Stimulated activated CD4-positive, alpha-beta T cell treated with anti-CD3 and anti-CD28 coated beads, Interleukin-1b, Interleukin-23, amount 100 ng/mL, for 4 hours (primary cell): ENCODE data around the gene SYNGR1.
"Not testable (repeated sequence)": the region's sequence is repeated elsewhere in the genome, so short reads cannot be mapped to it uniquely, and the experiment has no call there.

ENCODE experiments used
- DNase-seq, 2 donors: peaks; one replicate each; pipeline ENCODE4 v3.0.0-alpha.2; 2020; ENCODE audit warnings: low read depth in 2 of 2

SYNGR1 gene

DNA sequence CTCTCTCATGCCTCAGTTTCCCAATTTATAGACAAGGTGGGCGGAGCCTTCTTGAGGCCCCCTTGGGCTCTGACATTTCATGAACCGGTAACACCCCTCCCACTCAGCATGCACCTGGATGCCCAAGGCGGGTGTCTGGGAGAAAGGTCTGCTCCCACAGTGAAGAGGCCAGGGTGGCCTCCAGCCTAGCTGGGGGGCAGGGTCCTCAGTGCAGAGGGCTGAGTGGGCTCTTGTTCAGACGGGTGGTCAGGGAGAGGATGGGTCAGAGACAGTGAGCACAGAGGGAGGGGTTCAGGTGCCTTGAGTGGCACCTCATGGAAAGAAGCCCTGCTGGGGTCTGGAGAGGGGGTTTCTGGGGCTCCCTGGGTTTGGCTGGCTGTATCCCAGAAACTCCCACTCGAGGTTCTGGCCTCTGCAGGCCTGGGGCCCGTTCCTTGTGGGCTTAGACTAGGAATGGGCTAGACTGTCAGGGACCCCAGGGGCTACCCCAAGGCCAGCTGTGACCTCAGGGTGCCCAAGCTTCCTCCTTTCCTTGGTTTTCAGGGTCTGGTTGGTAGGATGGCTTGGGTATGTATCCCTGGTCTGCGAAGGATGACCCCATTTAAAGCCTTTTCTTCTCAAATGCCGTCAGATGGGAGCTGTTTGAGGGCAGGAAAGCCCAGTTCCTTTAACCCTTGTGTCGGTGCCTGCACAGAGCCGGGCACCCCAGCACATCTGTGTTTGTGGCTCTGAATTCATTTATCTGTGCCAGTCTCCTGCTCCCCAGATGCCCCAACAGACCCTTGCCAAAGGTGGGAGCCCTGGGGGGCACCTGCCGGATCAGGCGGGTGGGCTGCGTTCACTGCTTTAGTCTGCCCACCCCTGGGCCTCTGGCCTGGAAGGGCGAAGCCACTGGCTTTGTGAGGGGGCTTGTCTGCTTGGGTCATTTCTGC lies 1.2 kb downstream of the SYNGR1 start:
- no peak for DNase-seq

DNA sequence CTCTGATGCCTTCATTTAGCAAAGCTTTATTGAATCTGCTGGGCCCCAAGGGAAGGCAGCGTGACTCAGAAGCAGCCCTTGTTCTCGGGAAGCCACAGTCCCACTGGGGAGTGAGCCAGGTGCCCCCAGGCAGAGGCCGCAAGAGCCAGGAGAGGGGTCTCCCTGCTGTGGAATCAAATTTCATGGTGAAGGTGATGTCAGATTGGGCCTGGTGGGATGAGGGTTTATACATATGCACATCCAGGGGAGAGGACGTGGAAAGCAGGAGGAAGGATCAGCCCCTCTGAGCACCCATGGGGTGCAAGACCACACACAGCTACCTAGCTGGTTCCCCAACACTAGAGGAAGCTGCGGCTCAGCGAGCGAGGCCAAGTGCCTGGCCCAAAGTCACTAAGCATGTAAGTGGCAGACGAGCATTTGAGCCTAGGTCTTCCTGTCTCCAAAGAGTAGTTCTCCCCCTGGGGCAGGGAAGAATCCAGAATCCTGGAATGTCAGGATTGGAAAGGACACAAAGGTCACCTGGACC lies 2.0 kb downstream of the SYNGR1 start:
- DNase-seq, result no peak

DNA sequence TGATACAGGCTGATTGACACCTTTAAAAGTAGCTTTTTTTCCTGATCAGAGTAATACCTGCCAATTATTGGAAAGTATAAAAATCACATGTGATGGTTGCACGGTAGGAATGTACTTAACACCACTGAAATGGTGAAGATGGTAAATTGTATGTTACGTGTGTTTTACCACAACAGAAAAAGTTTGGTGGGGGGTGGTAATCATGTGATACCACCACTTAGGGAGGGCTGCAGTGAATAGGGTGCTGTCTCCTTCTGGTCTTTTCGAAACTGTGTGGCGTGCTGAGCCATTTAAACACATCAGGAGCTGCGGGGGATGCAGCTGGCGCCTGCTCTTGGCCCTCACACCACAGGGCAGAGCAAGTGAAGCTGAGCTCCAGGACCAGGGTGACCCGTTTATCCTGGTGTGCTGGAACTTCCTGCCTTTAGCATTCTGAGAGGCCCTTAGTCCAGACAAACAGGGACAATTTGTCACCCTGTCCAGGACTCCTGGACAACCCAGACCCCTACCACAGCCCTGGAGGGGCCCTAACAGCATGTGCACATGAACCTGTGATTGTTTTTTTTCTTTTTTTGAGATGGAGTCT lies 2.6 kb downstream of the SYNGR1 start:
- no peak for DNase-seq

DNA sequence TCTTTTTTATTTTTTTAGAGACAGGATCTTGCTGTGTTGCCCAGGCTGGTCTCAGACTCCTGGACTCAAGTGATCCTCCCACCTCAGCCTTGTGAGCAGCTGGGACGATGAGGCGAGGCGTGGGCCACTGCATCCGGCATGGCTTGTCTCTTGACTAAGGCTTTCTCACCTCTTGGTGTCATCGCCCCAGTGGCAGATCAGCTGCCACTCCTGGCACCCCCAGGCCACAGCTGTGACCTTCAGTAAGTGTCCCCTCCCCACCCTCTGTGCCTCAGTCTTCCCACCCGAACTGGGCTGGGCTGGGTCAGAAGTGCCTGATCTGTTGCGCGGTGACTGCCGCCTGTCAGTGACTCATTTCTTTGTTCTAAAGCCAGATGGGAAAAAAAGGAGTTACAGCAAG lies 3.6 kb downstream of the SYNGR1 start:
- DNase-seq, result no peak

DNA sequence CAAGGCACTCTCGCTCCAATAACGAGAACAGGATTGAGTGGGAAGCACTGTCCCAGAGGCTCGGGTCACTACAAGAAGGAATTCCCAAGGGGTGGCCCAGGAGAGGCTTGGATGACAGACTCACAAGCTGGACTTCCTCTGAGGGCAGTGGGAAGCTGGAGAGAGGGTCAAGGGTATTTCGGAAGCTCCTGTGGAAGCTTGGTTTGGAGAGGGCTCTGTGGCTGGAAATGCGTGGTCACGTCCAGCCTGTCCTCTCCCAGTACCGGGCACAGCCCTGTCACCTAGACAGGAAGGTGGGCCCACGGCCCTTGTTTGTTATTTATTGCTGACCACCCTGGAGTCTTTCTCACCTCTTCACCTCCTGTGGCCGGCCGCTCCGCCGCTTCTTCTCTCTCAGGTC lies 5.3 kb downstream of the SYNGR1 start:
- DNase-seq, result no peak

DNA sequence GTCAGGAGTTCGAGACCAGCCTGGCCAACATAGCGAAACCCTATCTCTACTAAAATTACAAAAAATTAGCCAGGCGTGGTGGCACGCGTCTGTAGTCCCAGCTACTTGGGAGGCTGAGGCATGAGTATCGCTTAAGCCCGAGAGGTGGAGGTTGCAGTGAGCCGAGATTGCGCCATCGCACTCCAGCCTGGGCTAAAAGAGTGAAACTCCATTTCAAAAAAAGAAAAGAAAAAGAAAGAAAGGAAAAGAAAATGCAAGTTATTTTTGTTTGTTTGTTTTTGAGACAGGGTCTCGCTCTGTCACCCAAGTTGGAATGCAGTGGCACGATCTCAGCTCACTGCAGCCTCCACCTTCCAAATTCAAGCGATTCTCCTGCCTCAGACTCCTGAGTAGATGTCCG lies 6.0 kb downstream of the SYNGR1 start:
- DNase-seq, result not testable (repeated sequence)

DNA sequence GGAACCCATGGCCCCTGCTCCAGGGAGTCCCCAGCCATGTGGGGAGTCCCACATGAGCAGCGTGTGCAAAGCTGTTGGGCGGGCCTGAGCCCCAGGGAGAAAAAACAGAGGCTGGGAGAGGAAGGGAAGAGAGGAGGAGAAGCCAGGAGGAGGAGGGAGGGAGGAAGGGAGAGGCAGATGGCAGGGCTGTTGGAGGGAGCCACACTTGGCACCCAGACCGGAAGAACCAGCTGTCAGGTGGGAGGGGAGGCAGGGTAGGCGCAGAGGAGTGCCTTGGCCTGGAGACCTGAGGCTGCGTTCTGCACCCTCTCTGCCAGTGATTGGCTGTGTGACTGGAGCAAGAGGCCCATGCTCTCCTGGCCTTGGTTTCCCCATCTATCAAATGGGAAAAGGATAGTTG lies 6.7 kb downstream of the SYNGR1 start:
- no peak for DNase-seq

DNA sequence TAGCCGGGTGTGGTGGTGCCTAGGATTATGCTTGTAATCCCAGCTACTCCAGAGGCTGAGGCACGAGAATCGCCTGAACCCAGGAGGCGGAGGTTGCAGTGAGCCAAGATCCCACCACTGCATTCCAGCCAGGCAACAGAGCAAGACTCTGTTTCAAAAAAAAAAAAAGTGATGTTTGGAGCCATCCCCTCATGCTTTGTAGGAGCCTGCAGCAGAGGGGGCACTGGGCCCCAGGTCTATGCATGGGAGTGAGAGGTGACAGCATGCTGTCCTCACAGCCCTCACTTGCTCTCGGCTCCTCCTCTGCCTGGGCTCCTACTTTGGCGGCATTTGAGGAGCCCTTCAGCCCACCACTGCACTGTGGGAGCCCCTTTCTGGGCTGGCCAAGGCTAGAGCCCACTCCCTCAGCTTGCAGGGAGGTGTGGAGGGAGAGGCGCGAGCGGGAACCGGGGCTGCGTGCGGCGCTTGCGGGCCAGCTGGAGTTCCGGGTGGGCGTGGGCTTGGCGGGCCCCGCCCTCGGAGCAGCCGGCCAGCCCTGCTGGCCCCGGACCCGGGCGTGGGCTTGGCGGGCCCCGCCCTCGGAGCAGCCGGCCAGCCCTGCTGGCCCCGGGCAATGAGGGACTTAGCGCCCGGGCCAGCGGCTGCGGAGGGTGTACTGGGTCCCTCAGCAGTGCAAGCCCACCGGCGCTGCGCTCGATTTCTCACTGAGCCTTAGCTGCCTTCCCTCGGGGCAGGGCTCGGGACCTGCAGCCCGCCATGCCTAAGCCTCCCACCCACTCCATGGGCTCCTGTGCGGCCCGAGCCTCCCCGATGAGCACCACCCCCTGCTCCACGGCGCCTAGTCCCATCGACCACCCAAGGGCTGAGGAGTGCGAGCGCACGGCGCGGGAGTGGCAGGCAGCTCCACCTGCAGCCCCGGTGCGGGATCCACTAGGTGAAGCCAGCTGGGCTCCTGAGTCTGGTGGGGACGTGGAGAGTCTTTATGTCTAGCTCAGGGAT lies 7.6 kb downstream of the SYNGR1 start:
- not testable (repeated sequence) for DNase-seq

DNA sequence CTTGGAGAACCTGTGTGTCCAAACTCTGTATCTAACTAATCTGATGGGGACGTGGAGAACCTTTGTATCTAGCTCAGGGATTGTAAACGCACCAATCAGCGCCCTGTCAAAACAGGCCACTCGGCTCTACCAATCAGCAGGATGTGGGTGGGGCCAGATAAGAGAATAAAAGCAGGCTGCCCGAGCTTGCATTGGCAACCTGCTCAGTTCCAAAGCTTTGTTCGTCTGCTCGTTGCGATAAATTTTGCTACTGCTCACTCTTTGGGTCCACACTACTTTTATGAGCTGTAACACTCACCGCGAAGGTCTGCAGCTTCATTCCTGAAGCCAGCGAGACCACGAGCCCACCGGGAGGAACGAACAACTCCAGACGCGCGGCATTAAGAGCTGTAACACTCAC lies 8.4 kb downstream of the SYNGR1 start:
- DNase-seq, result not testable (repeated sequence)

DNA sequence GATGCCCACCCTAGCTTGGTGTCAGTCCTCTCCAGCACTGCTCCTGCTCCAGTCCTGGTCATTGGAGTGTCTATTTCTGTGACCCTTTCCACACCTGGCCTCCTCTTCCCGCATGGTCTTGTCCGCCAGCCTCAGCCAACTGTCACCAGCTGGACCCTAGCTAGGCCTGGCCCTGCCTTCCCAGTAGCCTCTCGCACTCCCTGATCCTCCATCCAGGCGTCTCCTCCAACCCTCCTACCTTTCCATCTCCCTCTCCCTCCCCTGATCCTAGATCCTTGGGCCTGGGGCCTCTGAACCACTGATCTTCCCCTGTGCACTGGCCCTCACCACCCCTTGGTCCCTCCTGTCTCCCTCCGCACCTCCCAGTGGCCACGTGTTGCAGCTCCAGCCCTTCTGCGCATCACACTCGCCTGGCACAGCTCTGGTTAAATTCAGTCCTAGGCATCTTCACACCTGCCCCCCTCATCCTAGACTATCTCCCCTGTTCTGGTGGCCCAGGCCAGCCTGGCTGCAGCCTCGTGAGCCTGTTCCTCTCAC lies 9.9 kb downstream of the SYNGR1 start:
- DNase-seq, result no peak

DNA sequence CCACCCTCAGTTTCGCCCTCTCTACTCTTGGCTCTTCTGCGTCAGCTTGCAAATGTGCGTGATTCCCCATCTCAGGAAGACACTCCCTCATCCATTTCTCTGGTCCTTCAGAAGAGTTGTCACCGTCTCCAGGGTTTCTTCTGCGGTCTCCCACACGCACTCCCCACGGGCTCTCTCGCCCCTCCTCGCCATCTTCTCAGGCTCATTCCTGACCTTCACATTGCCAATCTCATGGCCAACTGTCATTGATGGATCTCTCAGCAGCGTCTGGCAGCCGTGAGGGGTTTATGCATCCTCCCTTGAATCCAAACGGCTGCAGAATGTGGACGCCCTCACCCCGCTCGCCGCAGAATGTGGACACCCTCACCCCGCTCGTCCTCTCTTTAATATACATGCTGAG lies 10.5 kb downstream of the SYNGR1 start:
- DNase-seq, result no peak

DNA sequence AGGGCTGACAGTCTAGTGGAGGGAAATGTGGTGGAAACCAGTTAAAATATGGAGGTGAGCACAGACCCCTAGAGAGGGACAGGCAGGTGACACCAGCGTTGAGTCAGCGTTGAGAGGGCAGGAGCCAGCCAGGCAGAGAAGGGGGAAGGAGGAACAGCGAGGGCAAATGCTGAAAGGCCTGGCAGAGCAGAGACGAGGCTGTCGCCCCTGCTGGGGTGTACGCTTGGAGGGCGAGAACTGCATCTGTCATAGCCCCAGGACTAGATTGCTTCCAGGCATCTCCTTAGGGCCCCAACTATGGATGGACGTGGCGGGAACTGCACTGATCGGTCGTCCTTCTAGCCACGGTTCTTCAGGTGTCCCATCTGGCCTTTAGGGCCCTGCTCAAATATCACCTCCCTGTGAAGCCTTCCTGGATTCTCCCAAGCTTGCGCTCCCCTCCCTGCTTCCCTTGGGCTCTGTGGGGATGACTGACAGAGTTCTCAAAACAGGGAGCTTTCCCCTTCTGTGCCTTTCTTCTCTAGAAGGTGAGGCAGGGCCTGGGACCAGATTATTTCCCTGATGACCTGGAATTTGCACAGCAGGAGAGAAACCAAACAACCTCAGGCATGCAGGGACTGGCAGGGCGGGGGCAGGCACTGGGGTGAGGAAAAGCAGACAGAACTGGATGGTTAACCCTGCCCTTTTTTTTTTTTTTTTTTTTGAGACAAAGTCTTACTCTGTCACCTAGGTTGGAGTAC lies 11.1 kb downstream of the SYNGR1 start:
- DNase-seq, result no peak

DNA sequence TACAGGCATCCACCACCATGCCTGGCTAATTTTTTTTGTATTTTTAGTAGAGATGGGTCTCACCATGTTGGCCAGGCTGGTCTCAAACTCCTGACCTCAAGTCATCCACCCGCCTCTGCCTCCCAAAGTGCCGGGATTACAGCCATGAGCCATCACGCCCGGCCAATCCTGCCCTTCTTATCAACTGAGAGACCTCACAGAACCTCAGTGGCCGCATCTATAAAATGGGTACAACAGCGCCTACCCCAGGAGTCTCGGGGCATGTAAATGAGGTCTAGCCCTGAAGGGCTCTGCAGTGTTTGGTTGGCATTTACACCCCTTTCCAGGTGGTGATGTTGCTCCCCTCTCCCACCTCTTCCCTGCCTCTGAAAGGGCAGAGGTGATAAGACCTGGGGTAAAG lies 11.7 kb downstream of the SYNGR1 start:
- no peak for DNase-seq

DNA sequence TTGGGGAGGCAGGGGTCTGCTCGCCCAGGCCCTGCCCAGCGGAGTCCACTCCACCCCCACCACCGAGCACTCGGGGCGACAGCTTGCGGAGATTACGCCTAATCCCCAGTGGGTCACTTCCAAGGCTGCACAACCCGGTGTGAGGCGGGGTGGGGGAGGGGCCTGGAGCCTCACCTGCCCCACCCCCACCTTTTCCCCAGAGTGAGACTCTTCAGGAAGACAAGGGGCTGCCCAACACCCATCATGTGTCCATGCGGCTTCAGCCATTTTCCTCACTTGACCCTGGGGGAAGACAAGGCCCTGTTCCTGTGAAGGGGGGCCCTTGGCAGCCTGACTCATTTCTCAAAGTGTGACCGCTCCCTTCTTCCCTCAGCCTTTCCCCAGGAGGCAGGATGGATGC lies 12.5 kb downstream of the SYNGR1 start:
- no peak for DNase-seq

DNA sequence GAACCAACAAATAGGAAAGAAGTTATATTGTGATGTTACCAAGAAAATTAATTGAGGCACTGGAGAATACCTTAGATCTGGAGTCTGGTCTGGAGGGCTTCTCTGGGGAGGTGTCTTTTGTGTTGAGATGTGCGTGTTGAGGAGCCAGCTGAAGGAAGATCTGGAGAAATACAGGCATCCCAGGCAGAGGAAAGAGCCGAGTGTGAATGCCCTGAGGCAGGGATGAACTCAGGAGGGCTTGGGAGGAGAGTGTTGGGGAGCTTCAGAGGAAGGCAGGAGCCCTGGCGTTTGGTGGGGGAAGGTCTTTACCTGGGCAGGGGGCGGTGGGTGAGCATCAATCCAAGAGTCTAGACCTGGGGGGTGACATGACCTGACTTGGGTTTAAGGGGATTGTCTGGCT lies 13.1 kb downstream of the SYNGR1 start:
- DNase-seq, result no peak

DNA sequence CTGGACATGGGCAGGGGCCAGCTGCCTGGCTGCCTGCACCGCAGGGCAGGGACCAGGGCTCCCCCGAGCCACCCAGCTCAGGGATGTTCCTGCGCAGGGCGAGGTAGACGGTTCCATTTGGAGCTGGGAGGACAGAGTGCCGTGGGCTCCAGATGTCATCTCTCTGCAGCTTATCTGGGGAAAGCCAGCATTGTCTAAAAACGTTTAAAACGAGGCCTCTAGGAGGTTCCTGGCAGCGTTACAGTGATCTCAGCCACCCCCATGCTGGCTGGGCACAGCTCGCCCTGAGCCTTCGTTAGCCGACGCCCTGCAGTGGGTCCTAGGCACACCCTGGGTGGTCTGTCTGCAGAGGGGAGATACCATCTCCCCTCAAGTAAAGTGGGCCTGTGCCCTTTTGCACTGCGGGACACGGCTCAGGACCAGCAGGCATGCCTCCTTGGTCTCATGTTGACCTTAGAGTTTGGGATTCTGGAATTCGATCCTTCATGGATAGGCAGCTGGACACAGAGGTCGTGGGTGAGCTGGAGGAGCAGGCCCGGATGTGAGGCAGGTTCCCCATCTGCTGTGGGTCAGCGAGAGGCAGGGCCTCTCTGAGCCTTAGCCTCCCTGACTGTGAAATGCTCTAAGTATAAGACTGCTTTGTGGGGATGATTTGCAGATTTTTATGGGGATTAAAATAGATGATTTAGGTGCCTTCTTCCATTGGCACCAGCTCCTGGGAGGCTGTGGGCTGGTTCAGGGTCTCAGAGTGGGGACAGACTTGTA lies 14.1 kb downstream of the SYNGR1 start:
- DNase-seq, result no peak

DNA sequence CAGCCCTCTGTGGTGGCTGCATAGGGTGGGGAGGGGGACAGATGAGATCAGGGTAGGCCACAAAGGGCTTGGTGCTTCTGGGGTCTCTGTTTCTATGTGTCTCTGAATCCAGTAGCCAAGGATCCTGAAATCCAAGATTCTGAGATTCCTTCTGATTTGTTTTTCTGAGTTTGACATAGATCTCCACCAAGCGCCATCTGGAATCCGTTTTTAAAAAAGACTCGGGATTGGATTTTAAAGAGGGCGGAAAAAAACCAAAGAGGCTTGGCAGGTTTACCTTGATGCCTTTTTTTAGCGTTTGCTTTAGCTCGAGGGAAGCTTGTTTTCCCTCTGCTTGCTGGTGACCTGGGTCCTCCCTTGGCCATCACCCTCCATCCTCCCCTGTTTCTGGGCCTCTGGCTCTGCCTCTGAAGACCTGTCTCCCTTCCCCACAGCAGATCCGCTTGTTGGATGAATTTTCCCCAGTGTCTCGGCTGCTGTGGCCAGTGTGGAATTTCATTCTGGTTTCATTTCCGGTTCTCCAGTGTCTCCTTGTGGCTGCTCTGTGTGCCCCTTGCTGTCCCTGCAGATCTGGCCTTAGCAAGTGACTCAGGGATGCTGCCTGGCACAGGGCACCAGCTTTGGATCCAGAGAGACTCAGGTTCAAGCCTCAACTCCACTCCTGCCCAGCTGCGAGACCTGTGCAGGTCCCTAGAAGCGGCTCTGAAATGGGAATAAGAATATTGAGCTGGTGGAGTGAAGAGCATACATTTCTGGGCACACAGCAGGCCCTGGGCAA lies 15.1 kb downstream of the SYNGR1 start:
- no peak for DNase-seq

DNA sequence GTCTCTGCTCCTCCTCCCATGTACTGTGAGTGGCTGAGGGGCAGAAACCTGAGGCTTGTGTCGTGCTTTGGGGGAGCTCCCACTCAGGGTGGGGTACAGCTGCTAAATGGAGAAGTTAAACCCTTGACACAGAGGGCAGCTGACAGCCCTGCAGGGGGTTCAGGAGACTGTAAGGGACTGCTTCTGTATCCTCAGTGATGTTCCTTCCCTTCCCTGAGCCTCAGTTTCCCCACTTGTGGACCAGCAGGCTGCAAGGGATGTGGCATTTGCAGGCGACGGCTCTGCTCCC lies 15.6 kb downstream of the SYNGR1 start:
- no peak for DNase-seq

DNA sequence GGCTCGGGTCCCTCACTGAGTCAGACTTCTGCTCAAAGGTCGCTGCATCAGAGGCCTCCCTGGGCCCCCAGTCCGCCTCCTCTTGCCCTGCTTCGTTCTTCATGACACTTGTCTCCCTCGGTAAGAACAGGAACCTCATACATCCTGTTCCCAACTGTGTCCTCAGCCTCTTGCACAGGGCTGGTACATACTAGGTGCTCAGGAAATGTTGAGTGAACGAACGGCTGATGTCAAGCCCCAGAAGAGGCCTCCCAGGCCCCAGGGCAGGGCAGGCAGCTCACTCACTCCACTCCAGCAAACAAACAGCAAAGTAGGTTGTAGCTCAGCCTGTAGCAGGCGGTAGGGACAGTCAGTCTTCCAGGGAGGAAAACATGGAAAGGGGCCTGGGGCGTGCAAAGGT lies 17.2 kb downstream of the SYNGR1 start:
- no peak for DNase-seq

DNA sequence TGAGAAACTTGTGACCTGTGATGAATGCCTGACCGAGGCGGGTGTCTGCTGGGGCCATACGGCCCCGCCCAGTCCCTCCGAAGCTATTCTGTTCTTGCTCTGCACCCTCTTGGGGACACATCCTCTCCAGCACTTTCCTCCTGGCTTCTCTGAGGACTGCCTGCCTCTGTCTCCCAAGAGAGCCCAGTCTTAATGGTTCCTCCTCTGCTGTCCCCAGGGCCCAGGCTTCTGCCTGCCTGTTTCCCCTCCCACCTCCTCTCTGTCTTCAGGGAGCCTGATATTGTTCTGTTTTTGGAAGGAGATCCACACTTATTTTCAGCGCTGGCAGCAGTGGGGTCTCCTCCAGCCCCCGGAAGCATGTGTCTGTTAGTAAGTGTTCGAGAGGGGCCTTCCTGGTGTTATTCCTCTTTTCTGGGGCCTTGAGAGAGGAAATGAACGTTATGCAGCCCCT lies 18.7 kb downstream of the SYNGR1 start:
- no peak for DNase-seq
